RWPE1 (cell line): ENCODE data around the gene ABR.
A peak's percentile ranks its signal among the peaks of the same experiment; 100 is the strongest.

ENCODE experiments used
- CTCF ChIA-PET: fragments of 350-600 bp; sonication (Branson Sonifier 250); formaldehyde crosslinking; extraction: SDS; loops from one replicate; lab custom pipeline; 2021; lab: Yijun Ruan, JAX
- POLR2A ChIA-PET: fragments of 400-600 bp; formaldehyde crosslinking; extraction: SDS; loops from one replicate; lab custom pipeline; 2020; ENCODE audit warnings: antibody characterized with exemption; ENCODE audit not compliant: low non-redundant PET; lab: Yijun Ruan, JAX
- DNase-seq: peaks from one replicate; pipeline ENCODE4 v3.0.0; 2012; ENCODE audit warnings: low spot score
- H3K27ac ChIP-seq: fragments of 450-650 bp; 2 replicates; pipeline ENCODE4 v1.5.1; 2017
- CTCF ChIP-seq: fragments of 450-650 bp; conservative IDR thresholded peaks from 2 replicates; pipeline ENCODE4 v1.5.1; 2017; ENCODE audit warnings: low read depth, mild to moderate bottlenecking

The ABR gene

DNA sequence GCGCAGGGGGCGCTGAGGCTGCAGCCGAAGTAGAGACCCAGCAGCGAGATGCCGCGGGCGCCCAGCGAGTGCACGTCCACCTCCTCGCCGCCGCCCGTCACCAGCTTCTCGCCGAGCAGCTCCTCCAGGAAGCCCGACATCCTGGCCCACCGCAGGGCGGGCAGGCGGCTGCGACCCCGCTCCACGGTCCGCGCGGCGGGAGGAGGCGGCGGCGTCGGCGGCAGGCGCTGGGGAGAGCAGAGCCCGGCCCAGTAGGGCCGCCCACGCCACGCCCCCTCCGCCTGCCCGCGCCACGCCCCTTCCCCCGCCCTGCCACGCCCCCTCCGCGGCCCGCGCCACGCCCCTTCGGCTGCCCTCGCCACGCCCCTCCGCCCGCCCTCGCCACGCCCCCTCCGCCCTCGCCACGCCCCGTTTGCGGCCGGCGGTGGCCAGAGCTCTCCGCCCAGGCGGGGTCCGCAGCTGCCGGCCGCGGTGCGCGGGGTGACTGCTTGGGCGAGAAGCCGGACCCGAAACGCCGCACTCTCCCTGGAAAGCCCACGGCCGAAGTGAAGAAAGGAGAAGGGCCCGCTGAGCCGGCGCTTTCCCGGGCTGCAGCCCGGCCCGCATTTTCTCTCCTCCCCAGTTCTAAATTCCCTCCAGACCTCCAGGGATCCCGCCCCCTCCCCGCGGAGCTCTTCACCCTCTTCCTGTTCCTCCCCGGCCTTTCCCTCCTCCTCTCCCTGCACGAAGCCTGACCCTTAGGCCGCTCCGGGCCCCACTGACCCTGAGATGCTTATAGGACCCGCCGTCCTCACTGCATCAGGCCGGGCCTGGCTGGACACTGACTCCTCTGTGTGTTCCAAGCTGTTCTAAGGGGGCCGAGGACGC, 200.0 kb downstream of the ABR start, which contains the start of gene NXN:
NXN (minus strand) TSS at position 238 of the 867 bp plus-strand sequence.
- peak; percentile 85 for DNase-seq
- peak within 1 kb of the TSS; percentile 91 for H3K27ac ChIP-seq
- POLR2A ChIA-PET: no interaction called here
- CTCF ChIA-PET: interaction anchor here (0.7 to 3.4 kb wide), 4 partner anchors 100 to 227 kb away, joined by 3 to 32 read pairs (median 8); no protein-coding TSS in a partner anchor
- TF ChIP-seq CTCF: 0 out of 2 replicates have a peak, but pooled peaks have one; percentile 1

GRCh38 chr17:979212-979538, 200.6 kb downstream of the ABR start:
- no peak for DNase-seq
- ChIA-PET POLR2A (no interaction called here), CTCF (interaction anchor here (1.0 to 3.4 kb wide), 2 partner anchors 100 to 184 kb away, joined by 5 to 32 read pairs; no protein-coding TSS in a partner anchor)
- H3K27ac ChIP-seq: peak overlapping the region; percentile 91
- TF ChIP-seq CTCF: no peak

DNA sequence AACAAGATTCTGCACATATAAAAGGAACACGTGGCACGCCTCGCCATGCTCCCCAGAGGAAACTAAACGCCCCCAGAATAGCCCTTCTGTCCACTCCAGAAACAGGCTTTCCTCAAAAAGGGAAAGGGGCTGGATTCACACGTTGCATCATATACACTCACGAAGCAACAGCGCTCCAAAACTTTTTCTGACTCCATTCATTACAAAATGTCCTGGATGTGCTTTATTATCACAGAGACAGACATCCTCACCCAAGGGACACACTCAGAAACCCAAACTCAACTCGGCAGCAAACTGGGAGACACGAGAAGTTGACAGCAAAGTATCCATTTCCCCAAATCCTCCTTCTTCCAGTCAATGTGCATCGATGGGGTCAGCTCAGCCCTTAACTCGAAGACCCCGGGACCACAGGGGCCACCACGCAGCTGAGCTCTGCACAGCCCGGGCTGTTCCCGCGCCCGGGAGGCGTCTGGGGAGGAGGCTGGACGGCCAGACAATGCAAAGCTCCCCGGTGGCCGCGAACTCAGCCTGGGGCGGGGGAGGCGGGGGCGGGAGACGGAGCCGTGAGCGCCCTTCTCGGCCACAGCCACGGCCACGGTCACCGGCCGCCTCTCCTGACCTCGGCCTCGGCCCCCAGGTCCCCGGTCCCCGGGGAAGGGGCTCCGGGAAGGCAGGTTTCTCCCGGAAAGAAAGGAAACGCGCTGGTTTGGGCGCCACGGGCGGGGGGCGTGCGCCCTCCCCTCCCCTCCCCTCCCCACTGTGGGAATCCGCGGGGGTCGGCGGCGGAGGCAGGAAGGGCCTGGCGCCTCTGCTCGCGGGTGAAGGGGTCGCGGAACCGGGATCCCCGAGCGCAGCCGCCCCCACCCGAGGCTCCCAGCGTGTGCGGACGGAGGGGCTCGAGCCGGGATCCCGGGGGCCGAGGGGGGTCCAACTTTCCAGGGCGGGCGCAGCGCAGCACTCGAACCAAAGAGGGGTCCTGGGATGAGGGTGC, 201.4 kb downstream of the ABR start:
- ChIA-PET POLR2A (no interaction called here), CTCF (interaction anchor here (0.6 to 3.4 kb wide), 2 partner anchors 157 to 183 kb away, joined by 5 to 32 read pairs; no protein-coding TSS in a partner anchor)
- TF ChIP-seq CTCF: no peak
- no peak for DNase-seq
- H3K27ac ChIP-seq: peak overlapping the region; percentile 91

DNA sequence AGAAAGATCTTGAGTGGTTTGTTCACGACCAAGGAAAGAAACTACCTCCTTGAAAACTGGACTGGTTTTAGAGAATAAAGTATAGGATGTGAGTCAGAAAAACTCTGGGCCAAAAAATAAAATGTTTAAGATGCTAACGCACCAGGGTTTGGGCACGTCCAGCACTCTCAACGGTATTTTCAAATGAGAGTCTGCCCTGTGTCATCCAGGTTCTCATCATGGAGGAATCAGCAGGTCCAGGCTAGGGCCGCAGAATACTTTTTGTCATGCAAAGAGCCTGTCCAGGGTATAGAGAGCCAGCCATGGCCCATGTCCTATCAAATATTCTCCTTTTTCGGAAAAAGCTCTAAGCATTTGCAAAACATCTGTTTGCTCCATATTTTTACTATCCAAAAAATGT, 202.6 kb downstream of the ABR start:
- H3K27ac ChIP-seq: peak overlapping the region; percentile 79
- CTCF ChIA-PET: interaction anchor here (0.7 kb wide), 1 partner anchor 276 kb away, joined by 3 read pairs; no protein-coding TSS in a partner anchor
- DNase-seq: no peak
- TF ChIP-seq CTCF: no peak
- POLR2A ChIA-PET: no interaction called here

DNA sequence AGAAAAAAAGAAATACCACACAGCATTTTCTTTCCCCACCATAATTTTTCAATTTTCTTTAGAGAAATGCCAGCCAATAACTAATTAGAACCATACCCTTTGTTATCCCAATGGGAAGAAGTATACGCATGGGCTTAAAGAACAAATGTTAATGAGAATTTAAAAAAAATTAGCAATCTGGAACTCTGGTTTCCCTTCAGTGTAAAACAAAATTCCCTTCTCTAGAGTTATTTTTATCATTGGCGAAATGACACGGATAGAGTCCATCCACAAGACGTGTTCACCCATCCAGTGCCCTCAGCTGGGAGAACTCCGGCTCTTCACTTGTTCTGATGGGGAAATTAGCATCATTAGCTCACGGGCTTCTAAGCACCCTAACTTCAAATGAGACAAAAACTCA, 203.5 kb downstream of the ABR start:
- CTCF ChIA-PET: interaction anchor here (0.5 to 0.8 kb wide), 4 partner anchors 25 to 275 kb away, joined by 3 to 5 read pairs (median 4); no protein-coding TSS in a partner anchor
- peak overlapping the region; percentile 79 for H3K27ac ChIP-seq
- no peak for TF ChIP-seq CTCF
- POLR2A ChIA-PET: interaction anchor here (0.7 kb wide), 1 partner anchor 177 kb away, joined by 4 read pairs; no protein-coding TSS in a partner anchor
- no peak for DNase-seq
